ENCODE data around the gene NLRC3.

The NLRC3 gene

DNA sequence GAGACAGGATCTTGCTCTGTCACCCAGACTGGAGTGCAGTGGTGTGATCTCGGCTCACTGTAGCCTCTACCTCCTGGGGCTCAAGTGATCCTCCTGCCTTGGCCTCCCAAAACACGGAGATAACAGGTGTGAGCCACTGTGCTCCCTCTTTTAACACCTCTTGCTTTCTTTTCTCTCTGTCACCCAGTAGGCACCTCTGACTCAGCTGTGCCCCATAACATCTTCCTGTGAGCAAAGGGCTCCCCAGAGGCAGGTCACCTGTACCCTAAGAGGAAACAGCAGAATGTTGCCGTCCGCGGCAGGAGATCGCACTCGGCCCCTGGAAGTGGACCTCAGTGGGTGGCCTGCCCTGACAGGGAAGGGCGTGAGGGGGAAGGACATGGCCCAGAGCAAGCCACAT, 918 bp upstream of the NLRC3 start:
- H3K27ac Mint-ChIP-seq: peak overlapping the region; percentile 90
- H3K27me3 Mint-ChIP-seq: no peaks in the 10 kb centered on the region
- peak overlapping the region; percentile 95 for H3K4me3 Mint-ChIP-seq
- H3K36me3 Mint-ChIP-seq (ENCODE audit: low read depth): peaks cover 30% of the 10 kb centered on the region
- no peaks in the 10 kb centered on the region for H3K9me3 Mint-ChIP-seq
- peaks cover 54% of the 10 kb centered on the region for H3K4me1 Mint-ChIP-seq (ENCODE audit: low read depth)
- peak; percentile 57 for DNase-seq

DNA sequence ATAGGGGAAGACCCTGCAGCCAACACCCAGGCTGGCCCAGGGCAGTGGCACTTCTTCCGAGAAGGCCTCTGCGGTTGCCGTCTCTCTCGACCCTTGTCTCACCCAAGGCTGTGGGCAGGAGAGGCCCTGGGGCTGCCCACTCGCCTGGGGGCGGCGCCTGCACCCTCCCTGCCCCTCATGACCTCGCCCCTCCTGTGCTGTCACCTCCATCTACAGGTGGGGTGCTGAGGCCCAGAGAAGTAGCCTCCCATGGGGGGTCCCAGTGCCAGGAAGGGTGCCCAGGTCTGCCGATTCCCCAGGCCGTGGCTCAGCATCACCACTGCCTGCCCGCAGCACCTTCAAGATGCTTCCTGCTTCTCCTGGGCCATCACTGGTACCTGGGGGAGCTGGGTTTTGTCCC, 992 bp downstream of the NLRC3 start:
- peak overlapping the region; percentile 94 for H3K27ac Mint-ChIP-seq
- H3K4me1 Mint-ChIP-seq (ENCODE audit: low read depth): peaks cover 56% of the 10 kb centered on the region
- no peaks in the 10 kb centered on the region for H3K9me3 Mint-ChIP-seq
- no peaks in the 10 kb centered on the region for H3K27me3 Mint-ChIP-seq
- peak; percentile 57 for DNase-seq
- H3K4me3 Mint-ChIP-seq: peak overlapping the region; percentile 95
- peaks cover 27% of the 10 kb centered on the region for H3K36me3 Mint-ChIP-seq (ENCODE audit: low read depth)

DNA sequence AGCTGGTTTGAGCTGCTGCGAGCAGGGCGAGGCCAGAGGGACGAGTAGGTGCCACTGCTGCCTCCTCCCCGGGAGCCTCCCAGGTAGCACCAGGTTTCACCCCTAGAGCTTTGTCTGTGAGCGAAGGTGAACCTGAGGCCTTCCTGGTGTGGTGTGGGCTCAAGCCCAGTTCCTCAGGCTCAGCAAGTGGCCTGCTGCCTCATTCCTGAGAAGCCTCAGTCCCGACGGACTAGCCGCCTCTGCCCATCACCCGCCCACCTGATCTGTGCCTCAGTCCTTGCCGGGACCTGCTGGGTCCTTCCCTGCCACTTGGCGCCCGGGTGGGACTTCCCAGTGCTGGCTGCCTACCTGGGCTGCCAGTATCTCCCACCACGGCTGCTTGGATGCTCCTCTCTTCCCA, 1.7 kb downstream of the NLRC3 start:
- no peaks in the 10 kb centered on the region for H3K27me3 Mint-ChIP-seq
- H3K9me3 Mint-ChIP-seq: peaks cover 3% of the 10 kb centered on the region
- H3K4me3 Mint-ChIP-seq: peak overlapping the region; percentile 95
- H3K4me1 Mint-ChIP-seq (ENCODE audit: low read depth): peaks cover 55% of the 10 kb centered on the region
- peaks cover 29% of the 10 kb centered on the region for H3K36me3 Mint-ChIP-seq (ENCODE audit: low read depth)
- peak overlapping the region; percentile 94 for H3K27ac Mint-ChIP-seq
- DNase-seq: no peak

DNA sequence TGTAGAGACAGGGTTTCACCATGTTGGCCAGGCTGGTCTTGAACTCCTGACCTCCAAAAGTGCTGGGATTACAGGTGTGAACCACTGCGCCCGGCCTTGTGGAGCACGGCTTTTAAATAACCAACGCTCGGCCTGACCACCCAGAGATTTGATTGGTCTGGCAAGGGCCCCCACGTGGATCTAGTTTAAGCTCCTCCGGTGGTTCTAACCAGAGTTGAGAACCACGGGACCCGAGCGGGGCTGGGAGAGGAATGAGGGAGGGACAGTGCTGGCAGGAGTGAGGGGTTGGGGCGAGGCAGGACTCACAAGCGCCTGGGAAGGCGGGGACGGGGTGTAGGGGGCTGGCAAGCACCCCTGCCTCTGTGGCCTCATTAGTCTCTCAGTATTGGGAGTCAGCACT, 3.0 kb downstream of the NLRC3 start:
- no peak overlapping the region for H3K4me3 Mint-ChIP-seq
- no peaks in the 10 kb centered on the region for H3K27me3 Mint-ChIP-seq
- peaks cover 40% of the 10 kb centered on the region for H3K36me3 Mint-ChIP-seq (ENCODE audit: low read depth)
- H3K4me1 Mint-ChIP-seq (ENCODE audit: low read depth): peaks cover 42% of the 10 kb centered on the region
- H3K9me3 Mint-ChIP-seq: peaks cover 6% of the 10 kb centered on the region
- no peak for DNase-seq
- peak overlapping the region; percentile 94 for H3K27ac Mint-ChIP-seq

DNA sequence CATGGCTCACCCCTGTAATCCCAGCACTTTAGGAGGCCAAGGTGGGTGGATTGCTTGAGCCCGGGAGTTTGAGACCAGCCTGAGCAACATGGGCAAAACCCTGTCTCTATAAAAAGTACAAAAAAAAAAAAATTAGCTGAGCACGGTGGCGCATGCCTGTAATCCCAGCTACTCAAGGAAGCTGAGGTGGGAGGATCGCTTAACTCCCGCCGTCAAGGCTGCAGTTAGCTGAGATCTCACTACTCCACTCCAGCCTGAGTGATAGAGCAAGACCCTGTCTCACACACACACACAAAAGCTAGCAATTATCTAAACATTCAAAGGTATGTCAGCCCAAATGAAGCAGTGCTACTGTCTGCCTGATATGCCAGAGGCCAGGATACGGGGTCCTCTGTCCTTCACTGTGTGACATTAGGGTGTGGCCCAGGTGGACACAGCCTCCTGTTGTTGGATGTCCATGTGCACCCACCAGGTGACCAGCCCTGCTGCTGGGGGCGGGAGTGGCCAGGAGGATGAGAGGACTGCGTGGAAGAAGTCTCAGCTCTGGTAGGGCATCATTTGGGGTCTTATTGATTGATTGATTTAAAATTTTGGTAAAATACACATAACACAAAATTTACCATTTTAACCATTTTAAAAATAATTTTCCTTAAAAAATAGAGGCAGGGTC, 3.9 kb downstream of the NLRC3 start:
- no peak overlapping the region for H3K4me3 Mint-ChIP-seq
- peaks cover 33% of the 10 kb centered on the region for H3K4me1 Mint-ChIP-seq (ENCODE audit: low read depth)
- no peaks in the 10 kb centered on the region for H3K27me3 Mint-ChIP-seq
- H3K36me3 Mint-ChIP-seq (ENCODE audit: low read depth): peaks cover 44% of the 10 kb centered on the region
- no peak for DNase-seq
- peaks cover 6% of the 10 kb centered on the region for H3K9me3 Mint-ChIP-seq
- peak overlapping the region; percentile 47 for H3K27ac Mint-ChIP-seq

DNA sequence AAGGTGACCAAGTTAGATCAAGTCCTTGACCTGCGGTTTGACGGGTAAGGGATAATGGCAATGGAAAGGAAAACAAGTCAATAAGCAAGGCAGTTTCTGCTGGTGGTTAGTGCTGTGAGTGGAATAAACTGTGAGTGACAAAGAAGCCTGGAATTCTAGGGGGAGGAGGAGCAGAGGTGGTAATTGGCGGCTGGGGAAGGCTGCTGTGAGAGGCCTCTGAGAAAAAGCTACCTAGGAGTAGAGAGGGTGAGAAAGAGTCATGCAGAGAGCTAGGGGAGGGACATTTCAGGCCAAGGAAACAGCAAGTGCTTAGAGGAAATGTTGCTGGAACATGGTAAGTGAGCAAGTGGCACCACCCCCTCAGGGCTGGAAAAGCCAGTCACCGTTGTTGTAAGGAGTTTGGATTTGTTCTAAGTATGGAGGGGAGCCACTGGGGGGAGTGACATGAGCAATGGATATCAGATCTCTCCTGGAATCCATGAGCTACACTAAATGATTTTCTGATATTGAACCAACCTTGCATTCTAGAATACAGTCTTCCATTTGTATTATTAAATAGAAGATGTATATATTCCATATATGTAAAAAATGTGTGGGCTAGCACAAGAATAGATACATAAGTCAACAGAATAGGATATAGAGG, 6.7 kb downstream of the NLRC3 start:
- DNase-seq: no peak
- Mint-ChIP-seq H3K4me3 (no peak overlapping the region), H3K27ac (peak overlapping the region; percentile 19), H3K4me1 (ENCODE audit: low read depth) (peaks cover 19% of the 10 kb centered on the region), H3K9me3 (peaks cover 6% of the 10 kb centered on the region), H3K27me3 (no peaks in the 10 kb centered on the region), H3K36me3 (ENCODE audit: low read depth) (peaks cover 53% of the 10 kb centered on the region)

DNA sequence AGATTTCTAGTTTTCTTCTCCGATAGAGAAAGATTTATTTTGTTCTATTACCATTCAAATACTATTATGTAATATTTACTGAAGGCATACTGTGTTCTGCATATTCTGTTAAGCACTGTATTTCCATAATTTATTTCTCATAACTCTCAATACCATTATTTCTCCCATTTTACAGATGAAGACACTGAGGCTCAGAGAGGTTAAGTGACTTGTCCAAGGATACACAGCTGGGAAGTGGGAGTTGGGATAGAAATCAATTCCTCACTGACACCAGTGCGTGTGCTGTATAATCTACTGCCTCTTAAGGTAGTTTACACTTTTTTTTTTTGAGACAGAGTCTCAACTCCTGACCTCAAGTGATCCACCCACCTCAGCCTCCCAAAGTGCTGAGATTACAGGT, 7.4 kb downstream of the NLRC3 start:
- Mint-ChIP-seq H3K27me3 (no peaks in the 10 kb centered on the region), H3K9me3 (peaks cover 6% of the 10 kb centered on the region), H3K4me1 (ENCODE audit: low read depth) (peaks cover 16% of the 10 kb centered on the region), H3K36me3 (ENCODE audit: low read depth) (peaks cover 56% of the 10 kb centered on the region), H3K4me3 (no peak overlapping the region), H3K27ac (no peak overlapping the region)
- DNase-seq: no peak

DNA sequence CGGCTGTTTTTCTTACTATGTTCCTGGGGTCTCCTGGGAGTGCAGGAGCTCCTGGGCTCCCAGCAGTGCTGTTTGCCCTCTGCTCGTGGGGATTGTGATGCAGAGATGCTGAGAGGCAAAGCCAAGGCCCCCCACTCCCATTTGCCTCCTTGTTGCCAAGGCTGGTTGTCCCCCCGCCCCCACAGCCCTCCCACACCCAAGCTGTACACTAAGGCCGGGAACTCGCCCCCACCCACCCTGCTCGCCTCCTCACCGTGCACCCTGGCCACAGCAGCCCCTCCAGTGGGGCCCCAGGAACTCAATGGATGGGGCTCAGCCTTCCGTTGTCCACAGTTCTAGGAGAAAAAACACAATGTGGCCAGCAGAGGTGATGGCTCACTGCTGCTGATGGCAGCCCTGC, 10.2 kb downstream of the NLRC3 start:
- Mint-ChIP-seq H3K4me3 (no peak overlapping the region), H3K9me3 (peaks cover 6% of the 10 kb centered on the region), H3K27ac (no peak overlapping the region), H3K36me3 (ENCODE audit: low read depth) (peaks cover 65% of the 10 kb centered on the region), H3K27me3 (no peaks in the 10 kb centered on the region), H3K4me1 (ENCODE audit: low read depth) (peaks cover 7% of the 10 kb centered on the region)
- DNase-seq: no peak

DNA sequence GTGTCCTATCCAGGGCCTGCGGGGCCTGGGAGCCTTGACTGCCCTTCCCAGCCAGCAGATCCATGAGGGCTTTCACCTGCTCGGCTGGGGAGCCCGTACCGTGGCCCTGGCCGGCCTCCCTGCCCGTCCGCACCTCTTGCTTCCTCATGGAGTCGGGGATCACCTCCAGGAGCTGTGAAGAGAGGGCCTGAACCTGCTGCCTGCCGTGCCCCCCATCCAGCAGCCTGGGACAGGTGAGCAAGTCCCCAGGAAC, 12.4 kb downstream of the NLRC3 start:
- no peaks in the 10 kb centered on the region for H3K27me3 Mint-ChIP-seq
- H3K27ac Mint-ChIP-seq: no peak overlapping the region
- peaks cover 6% of the 10 kb centered on the region for H3K4me1 Mint-ChIP-seq (ENCODE audit: low read depth)
- DNase-seq: no peak
- H3K36me3 Mint-ChIP-seq (ENCODE audit: low read depth): peaks cover 62% of the 10 kb centered on the region
- no peak overlapping the region for H3K4me3 Mint-ChIP-seq
- H3K9me3 Mint-ChIP-seq: no peaks in the 10 kb centered on the region

DNA sequence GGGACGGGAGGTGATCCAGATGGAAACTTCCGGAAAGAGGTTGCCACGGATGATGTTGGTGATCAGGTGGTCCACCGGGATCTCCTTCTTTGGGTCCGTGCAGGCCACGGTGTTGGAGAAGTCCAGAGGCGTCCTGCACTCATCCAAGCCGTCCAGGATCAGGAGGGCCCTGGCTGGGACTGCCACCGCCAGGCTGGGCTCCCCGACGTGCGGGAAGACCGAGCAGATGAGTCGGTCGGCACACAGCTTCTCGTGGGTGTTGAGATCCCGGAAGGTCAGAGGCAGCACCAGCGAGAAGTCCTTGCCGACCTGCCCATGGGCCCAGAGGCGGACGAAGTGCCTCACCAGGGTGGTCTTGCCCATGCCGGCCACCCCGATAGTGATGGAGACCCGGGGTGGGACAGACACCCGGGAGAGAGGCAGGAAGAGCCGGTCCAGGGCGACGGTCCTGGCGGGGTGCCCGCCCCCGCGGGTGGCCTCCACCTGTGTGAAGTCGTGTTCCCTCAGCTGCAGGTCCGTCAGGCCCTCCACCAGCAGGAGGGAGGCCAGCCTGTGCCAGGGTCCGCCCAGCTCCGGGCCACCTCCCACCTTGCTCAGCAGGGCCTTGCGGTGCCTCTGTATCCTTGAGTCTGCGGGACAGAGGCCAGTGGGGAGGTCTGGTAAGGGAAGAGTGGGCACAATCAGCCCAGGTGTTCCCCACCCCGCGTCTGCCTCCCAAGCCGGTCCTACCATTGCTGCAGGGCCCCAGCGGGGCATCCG, 12.9 kb downstream of the NLRC3 start:
- H3K4me1 Mint-ChIP-seq (ENCODE audit: low read depth): peaks cover 6% of the 10 kb centered on the region
- no peak overlapping the region for H3K27ac Mint-ChIP-seq
- peaks cover 59% of the 10 kb centered on the region for H3K36me3 Mint-ChIP-seq (ENCODE audit: low read depth)
- DNase-seq: no peak
- no peaks in the 10 kb centered on the region for H3K27me3 Mint-ChIP-seq
- no peak overlapping the region for H3K4me3 Mint-ChIP-seq
- H3K9me3 Mint-ChIP-seq: no peaks in the 10 kb centered on the region

DNA sequence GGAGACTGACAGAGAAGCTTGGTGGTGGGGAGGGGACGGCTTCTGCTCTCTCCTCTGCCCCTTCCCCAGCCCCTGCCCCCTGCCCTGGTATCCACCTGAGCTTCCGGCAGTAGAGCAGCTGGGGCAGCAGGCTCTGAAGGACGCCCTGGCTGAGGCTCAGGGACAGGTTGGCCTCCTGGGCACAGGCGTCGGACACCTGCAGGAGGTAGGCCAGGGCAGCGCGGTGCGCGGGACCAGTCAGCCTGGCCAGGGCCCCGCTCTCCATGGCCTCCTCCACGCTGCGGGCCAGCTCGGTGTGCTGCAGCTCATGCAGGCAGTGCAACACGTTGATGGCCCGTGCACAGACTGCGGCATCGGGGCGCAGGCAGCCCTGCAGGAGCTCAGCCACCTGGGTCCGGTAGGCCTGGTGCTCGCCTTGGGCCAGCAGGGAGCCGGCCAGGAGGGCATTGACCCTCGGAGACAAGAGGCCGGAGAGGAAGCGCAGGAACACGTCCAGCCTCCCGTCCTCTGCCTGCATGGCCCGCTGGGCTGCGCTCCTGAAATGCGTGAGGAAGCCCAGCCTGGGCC, 14.2 kb downstream of the NLRC3 start:
- Mint-ChIP-seq H3K4me3 (no peak overlapping the region), H3K9me3 (no peaks in the 10 kb centered on the region), H3K27me3 (no peaks in the 10 kb centered on the region), H3K4me1 (ENCODE audit: low read depth) (peaks cover 6% of the 10 kb centered on the region), H3K36me3 (ENCODE audit: low read depth) (peaks cover 63% of the 10 kb centered on the region), H3K27ac (no peak overlapping the region)
- no peak for DNase-seq

DNA sequence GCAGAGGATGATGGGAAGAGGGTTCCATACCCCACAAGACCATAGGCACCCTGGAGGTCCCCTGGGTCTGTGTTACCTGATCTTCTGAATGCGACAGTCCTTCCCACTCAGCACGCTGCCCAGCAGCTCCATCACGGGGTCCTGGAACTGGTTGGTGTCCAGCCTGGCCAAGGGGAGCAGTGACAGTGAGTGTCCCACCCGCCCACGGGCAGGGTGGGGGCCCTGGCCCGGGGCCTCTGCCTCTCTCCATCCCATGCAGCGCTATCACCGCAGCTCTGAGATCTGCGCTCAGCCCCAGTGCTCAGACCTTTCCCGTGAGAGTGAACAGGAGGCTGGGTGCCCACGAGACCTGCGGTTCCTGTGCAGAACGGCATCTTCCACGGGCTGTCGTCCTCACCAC, 15.6 kb downstream of the NLRC3 start:
- Mint-ChIP-seq H3K27me3 (no peaks in the 10 kb centered on the region), H3K36me3 (ENCODE audit: low read depth) (peaks cover 70% of the 10 kb centered on the region)

DNA sequence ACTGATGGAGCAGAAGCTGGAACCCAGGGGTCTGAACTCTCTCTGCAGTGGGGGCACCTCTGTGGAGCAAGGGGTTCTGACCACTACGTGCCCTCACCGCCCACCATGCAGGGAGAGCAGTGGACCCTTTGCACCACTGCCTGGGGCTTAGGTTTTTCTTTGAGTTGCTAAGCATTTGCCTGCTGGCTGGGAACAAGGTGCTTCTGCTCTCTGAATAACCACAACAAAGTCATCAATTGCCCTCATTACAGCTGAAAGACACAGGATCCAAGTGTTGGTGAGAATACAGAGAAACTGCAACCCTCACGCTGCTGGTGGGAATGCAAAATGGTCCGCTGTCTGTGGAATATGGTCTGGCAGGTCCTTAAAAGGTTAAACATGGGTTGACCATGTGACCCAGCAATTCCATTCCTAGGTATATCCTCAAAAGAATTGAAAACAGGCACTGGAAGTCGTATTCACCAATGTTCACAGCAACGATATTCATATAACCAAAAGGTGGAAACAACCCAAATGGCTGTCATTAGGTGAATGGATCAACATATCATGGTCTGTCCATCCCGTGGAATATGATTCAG, 22.8 kb downstream of the NLRC3 start:
- H3K36me3 Mint-ChIP-seq (ENCODE audit: low read depth): peaks cover 83% of the 10 kb centered on the region
- peak overlapping the region; percentile 30 for H3K27ac Mint-ChIP-seq
- H3K4me3 Mint-ChIP-seq: no peak overlapping the region
- no peaks in the 10 kb centered on the region for H3K27me3 Mint-ChIP-seq
- no peak for DNase-seq
- H3K4me1 Mint-ChIP-seq (ENCODE audit: low read depth): peaks cover 1% of the 10 kb centered on the region
- H3K9me3 Mint-ChIP-seq: no peaks in the 10 kb centered on the region

More for the DNA sequence above, 15.6 kb downstream of the NLRC3 start:
- H3K4me1 Mint-ChIP-seq (ENCODE audit: low read depth): peaks cover 4% of the 10 kb centered on the region
- no peak overlapping the region for H3K4me3 Mint-ChIP-seq
- no peak overlapping the region for H3K27ac Mint-ChIP-seq
- DNase-seq: no peak
- H3K9me3 Mint-ChIP-seq: no peaks in the 10 kb centered on the region

DNA sequence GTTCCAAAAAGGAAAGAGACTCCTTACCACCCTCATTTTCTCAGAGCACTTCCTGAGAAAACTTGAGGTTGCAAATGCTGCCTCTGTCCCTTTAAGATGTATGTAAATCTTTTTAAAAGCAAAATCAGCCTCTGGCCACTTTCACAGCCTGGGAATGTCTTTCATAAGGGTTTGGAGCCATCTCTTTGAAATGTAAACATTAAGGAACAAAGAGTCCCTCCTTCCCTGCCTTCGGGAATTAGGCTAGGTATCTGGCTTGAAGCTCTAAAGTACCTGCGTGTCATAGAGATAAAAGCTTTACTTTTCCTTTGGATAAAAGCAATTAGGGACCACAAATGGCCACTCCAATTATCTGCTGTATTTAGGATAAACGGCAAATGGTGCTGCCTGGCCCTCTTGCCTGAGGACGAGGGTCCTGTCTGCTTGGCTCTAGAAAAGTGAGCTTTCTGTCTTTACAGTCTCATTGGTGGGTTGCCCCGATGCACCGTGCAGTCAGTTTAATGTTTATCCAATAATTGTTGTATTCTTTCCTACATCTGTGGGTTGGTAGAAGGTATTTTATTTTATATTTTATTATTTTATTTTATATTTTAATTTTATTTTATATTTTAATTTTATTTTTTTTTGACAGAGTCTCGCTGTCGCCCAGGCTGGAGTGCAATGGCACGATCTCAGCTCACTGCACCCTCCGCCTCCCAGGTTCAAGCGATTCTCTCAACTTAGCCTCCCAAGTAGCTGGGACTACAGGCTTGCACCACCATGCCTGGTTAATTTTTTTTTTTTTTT, 23.9 kb downstream of the NLRC3 start:
- DNase-seq: no peak
- Mint-ChIP-seq H3K27ac (no peak overlapping the region), H3K27me3 (no peaks in the 10 kb centered on the region), H3K9me3 (no peaks in the 10 kb centered on the region), H3K4me3 (no peak overlapping the region), H3K36me3 (ENCODE audit: low read depth) (peaks cover 86% of the 10 kb centered on the region), H3K4me1 (ENCODE audit: low read depth) (peaks cover 1% of the 10 kb centered on the region)
